MM.1S (cell line): ENCODE data around the gene CPNE2.

Source experiments
- DNase-seq: peaks from one replicate; pipeline ENCODE4 v3.0.0-alpha.2; 2015
- H2AFZ ChIP-seq: fragments of 300-600 bp; sonication (generic); 2 replicates; pipeline ENCODE4 v1.6.0; 2016; ENCODE audit warnings: antibody characterized with exemption, low read length
- H3F3A ChIP-seq: fragments of 300-600 bp; sonication (generic); 2 replicates; pipeline ENCODE4 v1.6.1; 2016; ENCODE audit warnings: mild to moderate bottlenecking, antibody characterized with exemption, low read length, moderate library complexity, mixed read lengths; ENCODE audit not compliant: insufficient read depth
- H3K27ac ChIP-seq: fragments of 300-600 bp; sonication (generic); 2 replicates; pipeline ENCODE4 v1.5.1; 2016; ENCODE audit warnings: mild to moderate bottlenecking, low read length
- H3K27me3 ChIP-seq: fragments of 300-600 bp; sonication (generic); replicated peaks from 2 replicates; pipeline ENCODE4 v1.6.0; 2016; ENCODE audit warnings: low read length; ENCODE audit not compliant: insufficient read depth
- H3K36me3 ChIP-seq: fragments of 300-600 bp; sonication (generic); replicated peaks from 2 replicates; pipeline ENCODE4 v1.6.1; 2016; ENCODE audit warnings: mild to moderate bottlenecking, low read length, mixed read lengths; ENCODE audit not compliant: insufficient read depth
- H3K4me1 ChIP-seq: fragments of 300-600 bp; sonication (generic); 2 replicates; pipeline ENCODE4 v1.6.1; 2016; ENCODE audit warnings: low read length, mixed read lengths
- H3K4me2 ChIP-seq: fragments of 300-600 bp; sonication (generic); 2 replicates; pipeline ENCODE4 v1.6.0; 2016; ENCODE audit warnings: low read depth, low read length
- H3K4me3 ChIP-seq: fragments of 300-600 bp; sonication (generic); 2 replicates; pipeline ENCODE4 v1.5.1; 2016; ENCODE audit warnings: low read length, mixed read lengths
- H3K79me2 ChIP-seq: fragments of 300-600 bp; sonication (generic); 2 replicates; pipeline ENCODE4 v1.6.1; 2016; ENCODE audit warnings: mixed run types, low read length, mixed read lengths
- H3K9ac ChIP-seq: fragments of 300-600 bp; sonication (generic); 2 replicates; pipeline ENCODE4 v1.6.1; 2016; ENCODE audit warnings: low read length, mixed read lengths
- H3K9me2 ChIP-seq: fragments of 300-600 bp; sonication (generic); replicated peaks from 2 replicates; pipeline ENCODE4 v1.6.1; 2016; ENCODE audit warnings: mild to moderate bottlenecking, low read length, mixed read lengths; ENCODE audit not compliant: insufficient read depth
- H3K9me3 ChIP-seq: fragments of 300-600 bp; sonication (generic); replicated peaks from 2 replicates; pipeline ENCODE4 v1.6.1; 2016; ENCODE audit warnings: mild to moderate bottlenecking, low read length, mixed read lengths; ENCODE audit not compliant: insufficient read depth
- H4K20me1 ChIP-seq: fragments of 300-600 bp; sonication (generic); 2 replicates; pipeline ENCODE4 v1.6.1; 2016; ENCODE audit warnings: mild to moderate bottlenecking, low read length, moderate library complexity, mixed read lengths; ENCODE audit not compliant: insufficient read depth
- EZH2 ChIP-seq: fragments of 300-600 bp; sonication (generic); optimal IDR thresholded peaks from 2 replicates; pipeline ENCODE3; 2017; ENCODE audit warnings: low read depth, mild to moderate bottlenecking, antibody characterized with exemption, low read length, mixed read lengths
- EZH2phosphoT487 ChIP-seq: fragments of 300-600 bp; sonication (generic); IDR thresholded peaks from 2 replicates; pipeline ENCODE4 v1.6.1; 2018; ENCODE audit warnings: antibody characterized with exemption, low read length
- TF ChIP-seq, protein P1 (sequence below): fragments of 300-600 bp; sonication (generic); IDR thresholded peaks from 2 replicates; pipeline ENCODE4 v1.5.1; 2016; ENCODE audit warnings: antibody characterized with exemption, low read length, mixed read lengths

Gene CPNE2

DNA sequence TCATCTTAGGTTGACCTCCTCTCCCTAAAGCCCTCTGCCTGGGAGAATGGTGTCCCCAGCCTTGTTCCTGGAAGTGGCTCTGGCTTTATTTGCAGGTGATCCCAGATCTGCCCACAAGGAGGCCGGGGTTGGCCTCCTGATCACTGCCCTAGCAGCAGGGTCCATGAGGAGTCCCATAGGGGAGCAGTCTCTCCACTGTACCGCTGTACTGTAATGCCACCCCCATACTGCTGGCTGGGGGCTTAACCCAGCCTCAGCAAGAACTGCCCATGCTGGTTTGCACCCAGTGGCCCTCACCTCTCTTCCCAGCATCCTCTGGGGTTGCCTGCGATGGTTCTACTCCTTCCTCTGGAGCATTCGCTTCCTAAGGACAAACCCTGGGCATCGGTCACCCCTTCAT lies 54.4 kb downstream of the CPNE2 start:
- no peak overlapping the region for H3K4me3 ChIP-seq
- no peak overlapping the region for H3K27ac ChIP-seq
- peaks cover 20% of the 10 kb centered on the region for H3K4me1 ChIP-seq
- no peaks in the 10 kb centered on the region for H3K9me3 ChIP-seq
- TF ChIP-seq EZH2phosphoT487, result no peak
- TF ChIP-seq, protein P1, sequence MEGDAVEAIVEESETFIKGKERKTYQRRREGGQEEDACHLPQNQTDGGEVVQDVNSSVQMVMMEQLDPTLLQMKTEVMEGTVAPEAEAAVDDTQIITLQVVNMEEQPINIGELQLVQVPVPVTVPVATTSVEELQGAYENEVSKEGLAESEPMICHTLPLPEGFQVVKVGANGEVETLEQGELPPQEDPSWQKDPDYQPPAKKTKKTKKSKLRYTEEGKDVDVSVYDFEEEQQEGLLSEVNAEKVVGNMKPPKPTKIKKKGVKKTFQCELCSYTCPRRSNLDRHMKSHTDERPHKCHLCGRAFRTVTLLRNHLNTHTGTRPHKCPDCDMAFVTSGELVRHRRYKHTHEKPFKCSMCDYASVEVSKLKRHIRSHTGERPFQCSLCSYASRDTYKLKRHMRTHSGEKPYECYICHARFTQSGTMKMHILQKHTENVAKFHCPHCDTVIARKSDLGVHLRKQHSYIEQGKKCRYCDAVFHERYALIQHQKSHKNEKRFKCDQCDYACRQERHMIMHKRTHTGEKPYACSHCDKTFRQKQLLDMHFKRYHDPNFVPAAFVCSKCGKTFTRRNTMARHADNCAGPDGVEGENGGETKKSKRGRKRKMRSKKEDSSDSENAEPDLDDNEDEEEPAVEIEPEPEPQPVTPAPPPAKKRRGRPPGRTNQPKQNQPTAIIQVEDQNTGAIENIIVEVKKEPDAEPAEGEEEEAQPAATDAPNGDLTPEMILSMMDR, result peak; percentile 12; the same call in 1 of the 2 replicates
- no peaks in the 10 kb centered on the region for H4K20me1 ChIP-seq
- no peaks in the 10 kb centered on the region for H3K79me2 ChIP-seq
- no peak overlapping the region for H3K4me2 ChIP-seq
- H3K9me2 ChIP-seq, result no peaks in the 10 kb centered on the region
- no peaks in the 10 kb centered on the region for H3K36me3 ChIP-seq
- H3F3A ChIP-seq, result 0 out of 2 replicates have a peak, but pooled peaks cover 5% of the 10 kb centered on the region
- H3K9ac ChIP-seq, result no peak overlapping the region
- H3K27me3 ChIP-seq, result no peaks in the 10 kb centered on the region
- no peak overlapping the region for H2AFZ ChIP-seq
- no peak for DNase-seq

DNA sequence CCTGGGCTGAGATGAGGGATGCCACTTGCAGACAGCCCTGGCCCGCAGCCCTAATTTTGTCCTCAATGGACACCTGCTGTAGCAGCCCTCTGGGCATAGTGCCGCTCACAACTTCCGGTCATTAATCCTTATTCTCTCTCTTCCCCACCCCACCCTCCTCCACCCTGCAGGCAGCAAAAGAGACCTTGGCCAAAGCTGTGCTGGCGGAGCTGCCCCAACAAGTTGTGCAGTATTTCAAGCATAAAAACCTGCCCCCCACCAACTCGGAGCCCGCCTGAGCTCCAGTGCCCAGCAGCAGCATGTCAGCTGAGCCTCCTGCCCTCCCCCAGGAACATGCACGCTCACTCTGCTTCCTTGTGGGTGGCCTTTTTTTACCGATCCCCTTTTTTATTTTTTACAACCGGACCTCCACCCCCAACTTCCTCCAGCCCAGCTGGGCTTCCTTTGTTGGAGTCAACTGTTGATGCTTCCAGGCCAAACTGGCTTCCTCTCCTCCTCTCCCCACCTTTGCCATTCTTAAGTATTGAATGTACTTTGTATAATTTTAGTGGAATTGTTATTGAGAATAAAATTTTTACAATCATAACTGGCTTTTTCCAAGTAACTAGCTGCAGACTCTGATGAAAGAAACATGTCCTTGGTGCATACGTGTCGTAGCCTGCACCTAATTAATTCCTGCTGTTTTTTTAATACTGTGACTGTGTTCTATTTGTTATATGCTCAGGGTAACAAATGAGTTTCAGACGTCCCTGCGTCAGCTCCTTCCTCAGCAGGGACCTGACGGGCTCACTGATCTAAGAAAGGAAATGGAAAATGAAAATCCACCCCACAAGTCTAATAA lies 55.2 kb downstream of the CPNE2 start:
- peak overlapping the region; percentile 30; the same call in 1 of the 2 replicates for H3K4me2 ChIP-seq
- peak; percentile 24 for DNase-seq
- no peaks in the 10 kb centered on the region for H3K36me3 ChIP-seq
- no peak overlapping the region for H3K9ac ChIP-seq
- H3K79me2 ChIP-seq, result no peaks in the 10 kb centered on the region
- H3K27me3 ChIP-seq, result no peaks in the 10 kb centered on the region
- TF ChIP-seq EZH2phosphoT487, result no peak
- TF ChIP-seq, protein P1, result no peak
- TF ChIP-seq EZH2, result no peak
- H3K9me3 ChIP-seq, result no peaks in the 10 kb centered on the region
- no peaks in the 10 kb centered on the region for H4K20me1 ChIP-seq
- H3K4me3 ChIP-seq, result no peak overlapping the region
- no peaks in the 10 kb centered on the region for H3K9me2 ChIP-seq
- H3K27ac ChIP-seq, result peak overlapping the region; percentile 55; the same call in 1 of the 2 replicates
- H3K4me1 ChIP-seq, result peaks cover 25% of the 10 kb centered on the region
- H3F3A ChIP-seq, result 0 out of 2 replicates have a peak, but pooled peaks cover 5% of the 10 kb centered on the region
- no peak overlapping the region for H2AFZ ChIP-seq

DNA sequence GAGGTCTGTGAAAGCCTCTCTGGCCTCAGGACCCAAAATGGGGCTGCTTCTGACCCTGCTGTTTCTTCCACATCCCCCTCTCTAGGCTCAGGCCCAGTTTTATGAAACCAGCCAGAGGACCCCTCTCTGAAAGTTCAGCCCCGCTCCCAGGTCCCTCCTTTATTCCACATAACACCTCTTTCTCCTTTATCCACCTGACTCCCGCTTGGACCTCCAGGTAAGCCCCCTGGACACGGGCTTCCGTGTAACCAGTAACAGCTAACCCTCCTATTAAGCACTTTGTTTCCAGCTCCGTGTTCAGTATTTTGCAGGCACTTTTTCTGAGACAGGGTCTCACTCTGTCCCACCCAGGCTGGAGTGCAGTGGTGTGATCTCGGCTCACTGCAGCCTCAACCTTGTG lies 56.1 kb downstream of the CPNE2 start:
- Histone ChIP-seq H3K9me2 (no peaks in the 10 kb centered on the region), H3K4me2 (peak overlapping the region; percentile 30; the same call in 1 of the 2 replicates), H3K27ac (peak overlapping the region; percentile 55; the same call in 1 of the 2 replicates), H3K4me3 (no peak overlapping the region), H3K9me3 (no peaks in the 10 kb centered on the region), H3K4me1 (peaks cover 28% of the 10 kb centered on the region), H3K9ac (no peak overlapping the region), H4K20me1 (no peaks in the 10 kb centered on the region), H3F3A (0 out of 2 replicates have a peak, but pooled peaks cover 5% of the 10 kb centered on the region), H2AFZ (no peak overlapping the region), H3K79me2 (no peaks in the 10 kb centered on the region), H3K27me3 (no peaks in the 10 kb centered on the region), H3K36me3 (no peaks in the 10 kb centered on the region; the same call in 1 of the 2 replicates)
- DNase-seq, result no peak
- no peak for TF ChIP-seq EZH2
- TF ChIP-seq, protein P1, result no peak
- TF ChIP-seq EZH2phosphoT487, result no peak
